ENCODE results near the gene CACFD1. TPM values are rescaled to one million over a fixed set of nuclear protein-coding genes. Genes with fewer than 3 reads are reported as not detected.

The CACFD1 gene
- total RNA-seq, 1 donor from 2014 or later, result 9.1 TPM

- Histone ChIP-seq H3K9me3 (no peaks in the 10 kb centered on the region), H3K27me3 (no peaks in the 10 kb centered on the region), H3K4me3 (no peak overlapping the region), H3K36me3 (no peaks in the 10 kb centered on the region), H3K27ac (no peak overlapping the region), H3K4me1 (peaks cover 11% of the 10 kb centered on the region)
- intact Hi-C loops (cut with DNase I), result no loop called here
- TF ChIP-seq POLR2AphosphoS5 (IDR thresholded peaks at IDR 0.05; ENCODE audit: insufficient read depth in 1 of 2, low read depth in 1 of 2) (no peak), POLR2A (IDR thresholded peaks at IDR 0.05) (no peak)
- DNase-seq (ENCODE audit: extremely low spot score in 2 of 2), result no peak
Observed at GRCh38 chr9:133491656-133491925, 31.8 kb downstream of the CACFD1 start.

- TF ChIP-seq POLR2AphosphoS5 (IDR thresholded peaks at IDR 0.05; ENCODE audit: insufficient read depth in 1 of 2, low read depth in 1 of 2), result no peak
- TF ChIP-seq POLR2A (IDR thresholded peaks at IDR 0.05), result no peak
- TF ChIP-seq, protein P1, sequence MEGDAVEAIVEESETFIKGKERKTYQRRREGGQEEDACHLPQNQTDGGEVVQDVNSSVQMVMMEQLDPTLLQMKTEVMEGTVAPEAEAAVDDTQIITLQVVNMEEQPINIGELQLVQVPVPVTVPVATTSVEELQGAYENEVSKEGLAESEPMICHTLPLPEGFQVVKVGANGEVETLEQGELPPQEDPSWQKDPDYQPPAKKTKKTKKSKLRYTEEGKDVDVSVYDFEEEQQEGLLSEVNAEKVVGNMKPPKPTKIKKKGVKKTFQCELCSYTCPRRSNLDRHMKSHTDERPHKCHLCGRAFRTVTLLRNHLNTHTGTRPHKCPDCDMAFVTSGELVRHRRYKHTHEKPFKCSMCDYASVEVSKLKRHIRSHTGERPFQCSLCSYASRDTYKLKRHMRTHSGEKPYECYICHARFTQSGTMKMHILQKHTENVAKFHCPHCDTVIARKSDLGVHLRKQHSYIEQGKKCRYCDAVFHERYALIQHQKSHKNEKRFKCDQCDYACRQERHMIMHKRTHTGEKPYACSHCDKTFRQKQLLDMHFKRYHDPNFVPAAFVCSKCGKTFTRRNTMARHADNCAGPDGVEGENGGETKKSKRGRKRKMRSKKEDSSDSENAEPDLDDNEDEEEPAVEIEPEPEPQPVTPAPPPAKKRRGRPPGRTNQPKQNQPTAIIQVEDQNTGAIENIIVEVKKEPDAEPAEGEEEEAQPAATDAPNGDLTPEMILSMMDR (IDR thresholded peaks at IDR 0.05), result no peak
- H3K36me3 ChIP-seq, result no peaks in the 10 kb centered on the region
- H3K27ac ChIP-seq, result no peak overlapping the region
- no peak for DNase-seq (ENCODE audit: extremely low spot score in 2 of 2)
- intact Hi-C loops (cut with DNase I), result no loop called here
- peaks cover 11% of the 10 kb centered on the region for H3K4me1 ChIP-seq
- no peaks in the 10 kb centered on the region for H3K9me3 ChIP-seq
- no peaks in the 10 kb centered on the region for H3K27me3 ChIP-seq
- H3K4me3 ChIP-seq, result no peak overlapping the region
Observed at GRCh38 chr9:133492061-133493021, 32.6 kb downstream of the CACFD1 start.

DNA sequence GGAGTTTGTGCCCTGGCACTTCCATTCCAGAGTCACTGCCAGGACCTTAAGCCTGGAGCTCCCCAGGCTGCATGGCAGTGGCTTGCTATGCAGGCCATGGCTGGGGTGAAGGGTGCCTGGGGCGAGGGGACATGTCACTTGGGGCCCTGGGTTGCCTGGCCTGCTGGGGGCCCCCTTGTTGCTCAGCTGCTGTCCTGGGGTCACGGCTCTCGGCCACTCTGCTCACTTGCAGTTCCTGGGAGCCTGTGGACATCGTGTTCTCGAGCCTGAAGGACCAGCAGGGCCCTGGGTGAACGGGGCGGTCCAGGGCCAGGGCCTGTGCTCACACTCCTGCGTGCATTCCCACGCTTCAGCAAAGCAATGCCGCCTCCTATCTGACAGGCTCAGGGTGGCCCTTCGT lies 33.6 kb downstream of the CACFD1 start:
- TF ChIP-seq POLR2AphosphoS5 (IDR thresholded peaks at IDR 0.05; ENCODE audit: insufficient read depth in 1 of 2, low read depth in 1 of 2) (no peak), POLR2A (IDR thresholded peaks at IDR 0.05) (no peak)
- TF ChIP-seq, protein P1 (IDR thresholded peaks at IDR 0.05), result no peak

GRCh38 chr9:133493845-133494540 lies 34.2 kb downstream of the CACFD1 start:
- Histone ChIP-seq H3K4me3 (no peak overlapping the region), H3K9me3 (no peaks in the 10 kb centered on the region), H3K27me3 (no peaks in the 10 kb centered on the region), H3K27ac (no peak overlapping the region), H3K36me3 (no peaks in the 10 kb centered on the region), H3K4me1 (peaks cover 11% of the 10 kb centered on the region)
- intact Hi-C loops (cut with DNase I), result no loop called here
- TF ChIP-seq, protein P1 (IDR thresholded peaks at IDR 0.05), result no peak
- no peak for TF ChIP-seq POLR2A (IDR thresholded peaks at IDR 0.05)
- TF ChIP-seq POLR2AphosphoS5 (IDR thresholded peaks at IDR 0.05; ENCODE audit: insufficient read depth in 1 of 2, low read depth in 1 of 2), result no peak
- no peak for DNase-seq (ENCODE audit: extremely low spot score in 2 of 2)

More for the DNA sequence above, 33.6 kb downstream of the CACFD1 start:
- H3K4me1 ChIP-seq, result peaks cover 11% of the 10 kb centered on the region
- H3K27me3 ChIP-seq, result no peaks in the 10 kb centered on the region
- DNase-seq (ENCODE audit: extremely low spot score in 2 of 2), result no peak
- H3K36me3 ChIP-seq, result no peaks in the 10 kb centered on the region
- H3K27ac ChIP-seq, result no peak overlapping the region
- no peaks in the 10 kb centered on the region for H3K9me3 ChIP-seq
- H3K4me3 ChIP-seq, result no peak overlapping the region
- intact Hi-C loops (cut with DNase I), result no loop called here

DNA sequence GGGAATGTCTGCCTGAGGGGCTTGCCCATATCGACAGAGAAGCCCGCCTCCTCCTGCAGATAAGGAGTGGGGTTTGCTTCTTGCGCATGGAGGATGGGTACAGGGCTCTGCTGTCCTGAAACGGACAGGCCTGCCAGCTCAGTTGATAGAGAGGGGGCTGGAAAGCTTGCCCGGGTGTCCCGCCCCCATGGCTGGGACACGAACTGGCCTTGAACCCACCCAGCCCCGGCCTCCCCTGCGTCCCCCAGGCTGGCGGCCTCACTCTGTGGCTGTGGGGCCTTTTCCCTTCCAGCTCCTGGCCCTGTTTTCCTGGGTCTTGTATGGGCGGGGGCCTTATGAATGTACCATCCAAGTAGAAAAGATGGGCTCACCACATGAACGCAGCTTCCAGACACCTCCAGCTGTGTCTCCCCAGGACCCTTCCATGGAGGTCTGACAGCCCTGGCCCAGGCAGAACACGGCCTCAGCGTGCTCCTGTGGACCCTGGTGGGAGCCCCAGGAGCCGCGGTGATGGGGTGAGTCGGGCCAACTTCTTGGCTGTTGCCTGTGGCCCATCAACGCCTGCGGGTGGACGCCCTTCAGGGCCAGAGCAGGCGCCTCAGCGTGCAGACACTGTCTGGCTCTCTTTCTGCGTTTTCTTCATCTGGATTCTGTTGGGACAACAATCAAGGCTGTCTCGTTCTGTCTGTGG lies 35.0 kb downstream of the CACFD1 start:
- no peak for DNase-seq (ENCODE audit: extremely low spot score in 2 of 2)
- Histone ChIP-seq H3K27ac (no peak overlapping the region), H3K27me3 (no peaks in the 10 kb centered on the region), H3K4me3 (no peak overlapping the region), H3K4me1 (peaks cover 11% of the 10 kb centered on the region), H3K36me3 (no peaks in the 10 kb centered on the region), H3K9me3 (no peaks in the 10 kb centered on the region)
- intact Hi-C loops (cut with DNase I), result no loop called here
- TF ChIP-seq POLR2A (IDR thresholded peaks at IDR 0.05) (no peak), POLR2AphosphoS5 (IDR thresholded peaks at IDR 0.05; ENCODE audit: insufficient read depth in 1 of 2, low read depth in 1 of 2) (no peak)
- TF ChIP-seq, protein P1 (IDR thresholded peaks at IDR 0.05), result no peak

All from vagina (tissue), 2 donors.